GM12878 (cell line): Measurements from ENCODE around the gene CSTPP1. TPM values are rescaled to one million over a fixed set of nuclear protein-coding genes. Genes with fewer than 3 reads are reported as not detected.

Experiments used
- ATAC-seq: fragments of 200-7000 bp; cut with Tn5 transposase; 3 replicates; pipeline ENCODE4 v1.9.1; 2020; ENCODE audit warnings: mild to moderate bottlenecking, moderate library complexity
- BruUV-seq: library from RNA; stranded (reverse); fragments of 400-500 nt; replicated peaks from 2 replicates; lab custom pipeline; 2021; lab: Mats Ljungman, UMichigan
- CTCF ChIA-PET: fragments of 300-600 bp; sonication (Branson Sonifier 250); formaldehyde crosslinking; extraction: SDS; loops from one replicate; lab custom pipeline; 2021; ENCODE audit warnings: inconsistent platforms; lab: Yijun Ruan, JAX
- POLR2A ChIA-PET: fragments of 350-600 bp; formaldehyde crosslinking; extraction: SDS; loops from one replicate; lab custom pipeline; 2021; ENCODE audit warnings: inconsistent platforms; lab: Charles Lee
- RAD21 ChIA-PET: fragments of 300-600 bp; sonication (Branson Sonifier 250); formaldehyde crosslinking; loops from one replicate; lab custom pipeline; 2023; ENCODE audit warnings: antibody characterized with exemption; ENCODE audit not compliant: unreplicated experiment; lab: Charles Lee
- SMC1A ChIA-PET: fragments of 300-600 bp; sonication (Branson Sonifier 250); formaldehyde crosslinking; loops from one replicate; lab custom pipeline; 2023; ENCODE audit not compliant: unreplicated experiment, uncharacterized antibody; lab: Charles Lee
- DNase-seq: peaks from one replicate; pipeline ENCODE4 v3.0.0-alpha.2; 2011; ENCODE audit warnings: low read depth, low spot score
- FAIRE-seq: peaks from 3 replicates; lab custom pipeline; 2011; peaks lifted over from hg19 to GRCh38; lab: Jason Lieb, UNC
- H2AFZ ChIP-seq: 2 replicates; pipeline ENCODE4 v1.6.0; 2011; ENCODE audit warnings: low read depth, low read length, control low read depth; ENCODE audit not compliant: control insufficient read depth
- H3K27ac ChIP-seq: 2 replicates; pipeline ENCODE4 v1.5.1; 2011; ENCODE audit warnings: control low read depth; ENCODE audit not compliant: control insufficient read depth, insufficient read depth
- H3K27me3 ChIP-seq, 2 experiments: replicated peaks in 1 of 2; 2 replicates each; pipeline versions ENCODE4 v1.6.0 to v1.6.1; 2011; ENCODE audit warnings: low read length in 1 of 2; ENCODE audit not compliant: control insufficient read depth in 2 of 2, insufficient read depth in 2 of 2
- H3K36me3 ChIP-seq, 2 experiments: 2 replicates each; pipeline ENCODE4 v1.5.1; 2011; ENCODE audit warnings: low read length in 1 of 2; ENCODE audit not compliant: control insufficient read depth in 2 of 2, insufficient read depth in 2 of 2
- H3K4me1 ChIP-seq: 2 replicates; pipeline ENCODE4 v1.6.1; 2011; ENCODE audit warnings: mild to moderate bottlenecking, low read length, moderate library complexity, mixed read lengths; ENCODE audit not compliant: control insufficient read depth, insufficient read depth
- H3K4me2 ChIP-seq: 2 replicates; pipeline ENCODE4 v1.6.0; 2011; ENCODE audit warnings: control low read depth; ENCODE audit not compliant: control insufficient read depth, insufficient read depth
- H3K4me3 ChIP-seq: fragments of 200-600 bp; sonication (generic); 2 replicates; pipeline ENCODE4 v1.5.1; 2016
- H3K79me2 ChIP-seq: 2 replicates; pipeline ENCODE4 v1.6.0; 2011; ENCODE audit warnings: low read length; ENCODE audit not compliant: control insufficient read depth, insufficient read depth
- H3K9ac ChIP-seq: 2 replicates; pipeline ENCODE4 v1.8.0; 2011; ENCODE audit warnings: low read length, control low read depth, mixed read lengths; ENCODE audit not compliant: control insufficient read depth, insufficient read depth
- H3K9me3 ChIP-seq: replicated peaks from 3 replicates; pipeline ENCODE4 v1.5.1; 2011; ENCODE audit warnings: mild to moderate bottlenecking, low read length; ENCODE audit not compliant: control insufficient read depth, insufficient read depth
- H4K20me1 ChIP-seq: 2 replicates; pipeline ENCODE4 v1.6.0; 2011; ENCODE audit not compliant: control insufficient read depth, insufficient read depth
- POLR2A ChIP-seq: IDR thresholded peaks from 2 replicates; pipeline ENCODE4 v1.6.1; 2011; ENCODE audit warnings: low read depth, mild to moderate bottlenecking, low read length
- SUZ12 ChIP-seq: fragments of 200-600 bp; sonication (generic); IDR thresholded peaks from one replicate; pipeline ENCODE4 v1.6.1; 2018; ENCODE audit warnings: antibody characterized with exemption, mild to moderate bottlenecking; ENCODE audit not compliant: unreplicated experiment
- YY1 ChIP-seq: IDR thresholded peaks from 2 replicates; pipeline ENCODE4 v1.6.1; 2011; ENCODE audit warnings: low read depth, mild to moderate bottlenecking, low read length
- WGBS: methylation state at CpG from one replicate; pipeline ENCODE4 v1.1.6; 2016; ENCODE audit warnings: low lambda C conversion rate; ENCODE audit not compliant: insufficient replicate concordance, insufficient coverage; ENCODE audit errors: missing lambda C conversion rate; 5-methylcytosine and 5-hydroxymethylcytosine counted together
- in situ Hi-C: fragments of 300-500 bp; cut with MboI; formaldehyde crosslinking; loops from 9 replicates; pipeline ENCODE4 v1.14.3; 2018; ENCODE audit warnings: mixed read lengths
- intact Hi-C: fragments of 100-400 bp; cut with micrococcal nuclease; formaldehyde crosslinking; loops from one replicate; pipeline ENCODE4 v1.14.2; 2022; ENCODE audit not compliant: unreplicated experiment
- polyA plus RNA-seq, 11 experiments: library from polyadenylated mRNA; depleted of rRNA in 4 of 11; unstranded in 6 of 11; stranded (reverse) in 5 of 11; fragments of >200 nt; fragmentation: Nextera tagmentation in 4 of 11; fragmentation: Illumina TruSeq in 1 of 11; extraction: Ambion mirVana in 4 of 11; extraction: Trizol in 1 of 11; gene quantifications; 1 replicate in 1 of 11; 2 replicates in 10 of 11; pipeline versions ENCODE4 v1.2.1 to v1.2.3, GENCODE V29; 2011 to 2016; ENCODE audit warnings: inconsistent platforms in 2 of 11, missing spikeins in 2 of 11, low read depth in 1 of 11
- total RNA-seq, 4 experiments: library from RNA; depleted of rRNA in 3 of 4; stranded (reverse); fragments of >200 nt in 3 of 4; fragmentation: Illumina TruSeq in 1 of 4; extraction: Trizol in 1 of 4; gene quantifications; 2 replicates each; pipeline versions ENCODE4 v1.2.1 to v1.2.3, GENCODE V29; 2013 to 2021

CSTPP1 gene
- total and polyA plus RNA-seq, 10 of the 15 experiments (the other 5 are each of a cell fraction or from before 2014, with no cell fraction given): 7.1 to 23.4 (median 17.5) TPM

DNA sequence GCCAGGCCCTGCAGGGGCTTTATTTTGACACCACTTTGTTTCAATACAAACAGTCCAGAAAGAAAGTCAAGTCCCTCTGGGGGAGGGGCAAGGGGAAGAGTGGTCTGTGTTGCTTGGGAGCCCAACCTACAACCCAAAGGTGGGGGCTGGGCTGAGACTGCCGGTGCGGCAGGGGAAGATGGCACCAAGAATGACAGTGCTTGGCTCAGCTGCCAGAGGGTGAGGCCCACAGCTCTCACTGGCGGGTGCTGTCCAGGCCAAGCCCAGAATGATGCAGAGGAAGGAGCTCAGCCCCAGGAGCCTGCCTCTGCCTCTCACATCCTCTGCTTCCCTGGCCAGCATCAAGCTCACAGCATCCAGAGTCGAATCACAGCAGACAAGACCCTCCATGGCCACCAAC is 227.8 kb downstream of the CSTPP1 start:
- Histone ChIP-seq H2AFZ (no peak overlapping the region), H3K36me3 (peaks cover 35 to 41% of the 10 kb centered on the region in 2 experiments), H3K9me3 (no peaks in the 10 kb centered on the region), H3K4me3 (no peak overlapping the region), H3K4me2 (no peak overlapping the region), H3K4me1 (no peaks in the 10 kb centered on the region), H3K9ac (no peak overlapping the region), H3K27me3 (no peaks in the 10 kb centered on the region), H3K27ac (no peak overlapping the region), H3K79me2 (no peaks in the 10 kb centered on the region), H4K20me1 (no peaks in the 10 kb centered on the region; the same call in 1 of the 2 replicates)
- no peak for TF ChIP-seq SUZ12
- ChIA-PET RAD21 (no interaction called here), CTCF (no interaction called here), POLR2A (no interaction called here), SMC1A (no interaction called here)
- WGBS: 98% methylated on average over 4 of the region's 4 CpGs
- intact Hi-C loops: no loop called here
- ATAC-seq (no peak), DNase-seq (no peak), FAIRE-seq (no peak)
- no TSS peak for BruUV-seq
- in situ Hi-C loops: loop anchor here (5.0 kb wide), 1 partner anchor 277 kb away; no protein-coding TSS in a partner anchor

DNA sequence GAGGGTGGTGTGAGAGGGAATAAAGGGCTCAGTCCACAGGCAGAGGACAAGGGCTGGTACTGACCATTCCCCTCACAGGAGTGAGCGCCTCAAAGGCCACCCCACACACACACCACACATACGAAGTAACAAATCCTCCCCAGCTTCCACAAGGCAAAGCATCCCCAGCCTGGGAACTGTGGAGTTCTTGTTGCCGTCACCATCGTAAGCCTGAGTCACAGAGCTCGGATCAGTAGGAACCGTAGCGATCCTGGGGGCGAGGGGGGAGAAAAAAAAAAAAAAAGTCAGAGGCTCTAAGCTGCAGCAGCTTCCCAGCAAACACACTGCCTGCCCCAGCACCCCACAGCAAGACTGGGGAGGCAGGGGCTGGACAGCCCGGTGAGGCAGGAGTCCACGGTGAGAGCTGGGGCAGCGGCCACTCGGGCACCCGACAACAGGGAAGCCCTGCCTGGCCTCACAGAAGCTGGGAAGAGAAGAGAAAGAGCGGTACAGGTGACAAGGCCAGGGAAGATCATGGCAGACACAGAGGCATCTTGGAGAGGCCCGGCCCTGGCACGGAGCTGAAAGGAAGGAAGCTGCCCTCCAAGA is 228.8 kb downstream of the CSTPP1 start:
- Histone ChIP-seq H3K79me2 (no peaks in the 10 kb centered on the region), H3K9me3 (no peaks in the 10 kb centered on the region), H3K4me2 (no peak overlapping the region), H3K27me3 (no peaks in the 10 kb centered on the region), H3K4me1 (no peaks in the 10 kb centered on the region), H3K4me3 (no peak overlapping the region), H2AFZ (no peak overlapping the region), H4K20me1 (no peaks in the 10 kb centered on the region; the same call in 1 of the 2 replicates), H3K27ac (no peak overlapping the region), H3K36me3 (peaks cover 38 to 41% of the 10 kb centered on the region in 2 experiments), H3K9ac (no peak overlapping the region)
- TF ChIP-seq POLR2A: peak; percentile 38; the same call in 1 of the 2 replicates
- no peak for TF ChIP-seq YY1
- in situ Hi-C loops (no loop called here), intact Hi-C loops (no loop called here)
- ChIA-PET RAD21 (interaction anchor here (1.1 kb wide), 1 partner anchor 94 kb away, joined by 3 read pairs; no protein-coding TSS in a partner anchor), SMC1A (interaction anchor here (0.6 kb wide), 1 partner anchor 375 kb away, joined by 3 read pairs; no protein-coding TSS in a partner anchor), CTCF (interaction anchor here (0.5 kb wide), 1 partner anchor 197 kb away, joined by 4 read pairs; no protein-coding TSS in a partner anchor), POLR2A (interaction anchor here (0.5 kb wide), 1 partner anchor 476 kb away, joined by 3 read pairs; no protein-coding TSS in a partner anchor)
- DNase-seq: no peak
- ATAC-seq: no peak
- 99% methylated on average over 13 of the region's 16 CpGs for WGBS
- BruUV-seq: no TSS peak
- FAIRE-seq: no peak
